GM11168 (cell line): ENCODE data around the gene CABLES1.
"Not testable (repeated sequence)": the region's sequence is repeated elsewhere in the genome, so short reads cannot be mapped to it uniquely, and the experiment has no call there.

Experiments
- in situ Hi-C: fragments of 300-500 bp; cut with MboI; formaldehyde crosslinking; loops from one replicate; pipeline ENCODE4 v1.12.0; 2022; ENCODE audit warnings: low sequenced_read_pairs; ENCODE audit not compliant: unreplicated experiment

CABLES1 gene

DNA sequence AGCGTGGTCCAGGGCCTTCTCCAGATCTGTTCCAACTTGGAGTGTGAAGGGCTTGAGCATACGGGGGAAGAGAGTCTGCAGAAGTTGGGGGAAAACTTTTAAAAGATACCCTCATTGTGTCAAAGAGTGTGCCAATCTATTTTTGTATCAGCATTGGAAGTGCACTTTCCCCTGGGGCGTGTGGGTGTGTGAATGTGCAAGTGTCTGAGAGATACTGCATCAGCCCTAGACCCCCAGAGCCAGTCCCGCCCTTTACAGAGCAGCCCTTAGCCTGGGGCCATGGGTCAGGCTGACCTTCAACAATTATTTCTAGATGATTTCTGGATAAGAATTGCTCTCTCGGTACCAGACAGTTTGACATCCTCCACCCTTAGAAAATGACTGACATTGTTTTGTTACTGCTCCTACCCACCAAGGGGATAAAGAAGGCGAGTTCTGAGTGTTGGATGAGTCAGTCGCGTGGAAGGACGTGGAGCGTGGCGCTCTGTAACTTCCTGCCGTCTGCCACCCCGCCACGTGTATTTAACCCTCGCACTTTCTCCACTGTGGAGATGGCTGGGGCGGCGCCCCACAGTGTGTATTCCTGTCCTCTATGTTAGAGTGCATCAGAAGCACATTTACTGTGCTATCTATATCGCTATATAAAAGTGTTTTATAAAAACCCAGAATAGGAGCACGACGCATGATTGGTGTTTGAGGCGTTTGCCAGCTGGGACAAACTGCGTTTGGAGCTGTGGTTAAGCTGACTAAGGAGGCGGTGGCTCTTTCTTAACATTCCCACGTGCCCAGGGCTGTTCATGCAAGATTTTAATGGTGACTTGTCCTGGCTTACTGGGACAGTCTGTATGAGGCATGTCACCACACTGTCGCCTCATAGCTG lies 122.6 kb downstream of the CABLES1 start:
- in situ Hi-C loops: no loop called here

GRCh38 chr18:23258566-23259469 lies 123.5 kb downstream of the CABLES1 start:
- in situ Hi-C loops: no loop called here

DNA sequence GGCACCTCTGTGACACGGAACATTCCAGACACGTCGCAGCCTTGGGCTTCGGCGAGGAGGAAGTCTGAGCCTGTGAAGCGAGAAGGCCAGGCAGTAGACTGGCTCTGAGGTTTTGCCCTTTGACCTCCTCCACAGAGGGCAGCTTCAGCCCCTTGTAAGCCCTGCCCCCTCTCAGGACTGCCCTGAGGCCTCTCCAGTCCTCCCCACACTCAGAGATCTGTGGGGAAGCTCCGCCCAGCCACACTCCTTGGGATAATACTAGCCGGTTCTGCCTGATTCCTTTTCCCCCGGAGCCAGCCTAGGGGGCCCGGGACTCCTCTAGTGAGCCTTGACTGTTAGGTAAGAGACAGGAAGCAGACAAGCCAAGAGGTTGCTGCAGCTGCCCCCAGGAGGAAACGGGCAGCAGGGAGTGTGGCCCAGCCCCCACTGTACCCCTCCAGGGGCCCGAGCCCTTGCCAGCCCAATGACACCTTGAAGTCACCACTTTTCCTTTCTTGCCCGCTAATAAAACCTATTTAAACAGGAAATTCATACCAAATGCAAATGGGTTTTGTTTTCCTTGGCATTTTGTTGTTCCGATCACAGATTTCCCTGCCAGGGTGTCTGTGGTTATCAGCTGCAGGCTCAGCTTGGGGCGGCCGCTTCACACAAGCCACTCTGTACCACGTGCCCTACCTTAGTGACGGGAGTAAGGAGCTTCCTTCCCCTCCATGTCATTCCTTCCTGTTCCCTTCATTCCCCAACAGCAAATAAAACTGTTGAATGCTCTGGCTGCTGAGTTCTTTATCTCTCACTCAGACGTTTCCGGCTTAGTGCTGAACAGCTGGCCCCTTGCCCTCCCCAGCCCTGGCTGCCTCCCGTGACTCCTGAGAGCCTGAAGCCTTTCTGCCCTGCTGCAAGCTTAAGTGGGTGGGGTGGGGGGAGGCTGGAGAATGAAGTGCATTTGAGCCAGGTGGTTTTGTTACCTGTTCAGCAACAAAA lies 124.7 kb downstream of the CABLES1 start:
- in situ Hi-C loops: no loop called here

DNA sequence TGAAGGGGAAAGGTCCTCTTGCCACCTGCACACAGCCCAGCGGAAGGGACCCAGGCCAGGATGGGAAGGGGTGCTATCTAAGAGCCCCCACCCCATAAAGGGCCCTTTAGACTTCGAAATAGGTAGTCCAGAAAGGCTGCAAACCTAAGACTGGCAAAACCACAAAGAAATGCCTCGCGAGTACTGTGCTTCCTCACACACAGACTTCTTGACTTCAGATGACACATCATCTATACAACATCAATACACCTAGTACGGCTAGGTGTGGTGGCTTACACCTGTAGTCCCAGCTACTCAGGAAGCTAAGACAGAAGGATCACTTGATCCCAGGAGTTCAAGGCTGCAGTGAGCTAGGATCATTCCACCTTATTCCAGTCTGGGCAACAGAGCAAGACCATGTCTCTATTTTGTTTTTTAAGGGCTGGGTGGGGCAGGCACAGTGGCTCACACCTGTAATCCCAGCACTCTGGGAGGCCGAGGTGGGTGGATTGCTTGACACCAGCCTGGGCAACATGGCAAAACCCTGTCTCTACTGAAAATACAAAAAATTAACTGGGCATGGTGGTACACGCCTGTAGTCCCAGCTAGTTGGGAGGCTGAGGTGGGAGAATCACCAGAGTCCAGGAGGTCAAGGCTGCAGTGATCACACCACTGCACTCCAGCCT lies 125.8 kb downstream of the CABLES1 start:
- in situ Hi-C loops: no loop called here

DNA sequence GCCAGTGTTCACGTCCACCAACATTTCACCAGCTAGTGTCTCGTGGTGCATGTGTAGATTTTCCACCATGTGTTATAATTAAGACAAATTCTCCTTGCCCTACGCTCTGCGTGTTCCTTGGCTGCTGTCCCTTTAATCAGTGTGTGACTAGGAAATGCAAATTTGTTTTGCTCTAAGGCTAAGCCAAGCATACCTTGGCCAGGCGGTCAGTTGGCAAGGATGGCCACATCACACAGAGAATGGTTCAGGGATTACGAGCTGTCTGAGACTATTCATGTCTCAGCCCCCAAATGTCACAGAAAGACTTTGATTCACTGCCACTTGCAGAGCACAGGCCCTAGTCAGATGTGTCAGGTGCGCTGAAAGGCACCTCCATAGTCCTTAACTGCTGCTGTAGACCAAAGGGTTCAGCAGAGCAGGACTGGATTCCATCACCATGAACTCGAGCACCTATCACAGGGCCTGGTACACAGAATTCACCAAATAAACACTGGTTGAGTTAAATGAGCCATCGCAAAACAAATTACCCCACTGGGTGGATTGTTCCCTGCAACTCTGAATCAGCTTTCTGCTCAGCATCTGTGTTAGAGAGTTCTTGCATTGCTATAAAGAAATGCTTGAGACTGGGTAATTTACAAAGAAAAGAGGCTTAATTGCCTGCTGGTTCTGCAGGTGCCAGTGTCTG lies 128.4 kb downstream of the CABLES1 start:
- in situ Hi-C loops: no loop called here

DNA sequence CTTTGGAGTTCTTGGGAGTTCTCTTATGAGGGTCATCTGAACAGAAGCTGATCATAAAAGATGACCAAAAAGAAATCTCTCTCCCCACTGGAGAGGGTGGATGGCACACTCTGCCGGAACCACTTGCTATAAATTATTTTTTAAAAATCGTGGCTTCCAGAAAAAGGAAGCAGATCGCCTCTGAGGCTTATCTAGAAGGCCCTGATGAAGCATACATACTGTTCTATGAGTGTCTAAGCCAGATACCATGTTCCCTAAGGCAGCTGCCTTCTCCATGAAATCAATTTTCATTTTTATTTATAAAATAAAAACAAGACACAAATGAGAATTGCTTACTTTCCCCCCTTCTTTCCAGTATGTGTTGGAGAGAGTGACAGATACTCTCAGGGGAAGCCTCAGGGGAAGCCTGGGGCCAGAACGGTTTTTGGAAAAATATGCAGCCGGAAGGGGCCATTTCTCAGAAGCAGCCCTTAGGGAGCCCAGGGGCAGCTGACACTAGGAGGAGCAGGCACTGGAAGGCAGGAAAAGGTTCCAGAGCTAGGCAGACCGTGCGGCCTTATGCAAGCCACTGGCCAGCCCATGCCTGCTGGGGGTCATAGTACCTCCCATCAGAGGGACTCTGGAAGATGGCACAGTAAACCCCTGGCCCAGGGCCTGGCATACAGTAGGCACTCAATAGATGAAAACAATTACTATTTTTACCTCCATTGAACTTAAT lies 130.6 kb downstream of the CABLES1 start:
- in situ Hi-C loops: no loop called here

GRCh38 chr18:23266717-23267446 lies 131.6 kb downstream of the CABLES1 start:
- in situ Hi-C loops: no loop called here

DNA sequence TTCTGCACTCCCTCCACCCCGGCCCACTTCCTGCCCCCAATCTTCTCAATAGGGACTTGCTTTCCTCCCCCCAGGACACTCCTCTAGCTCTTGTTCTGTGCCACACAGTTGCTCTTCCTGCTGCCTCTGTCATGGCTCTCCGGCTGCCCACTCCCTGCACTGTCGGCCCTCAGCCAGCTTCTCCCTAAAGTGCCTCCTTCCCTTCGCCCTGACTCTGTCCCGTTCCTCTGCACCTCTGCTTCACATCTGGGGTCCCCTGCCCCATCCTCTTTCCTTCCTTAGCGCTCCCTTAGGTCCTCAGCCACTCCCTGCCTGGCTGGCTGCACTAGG lies 132.1 kb downstream of the CABLES1 start:
- in situ Hi-C loops: no loop called here

- in situ Hi-C loops: no loop called here
Measured at GRCh38 chr18:23268641-23269040, 133.4 kb downstream of the CABLES1 start.

GRCh38 chr18:23269068-23269467 lies 133.8 kb downstream of the CABLES1 start:
- in situ Hi-C loops: not testable (repeated sequence)

DNA sequence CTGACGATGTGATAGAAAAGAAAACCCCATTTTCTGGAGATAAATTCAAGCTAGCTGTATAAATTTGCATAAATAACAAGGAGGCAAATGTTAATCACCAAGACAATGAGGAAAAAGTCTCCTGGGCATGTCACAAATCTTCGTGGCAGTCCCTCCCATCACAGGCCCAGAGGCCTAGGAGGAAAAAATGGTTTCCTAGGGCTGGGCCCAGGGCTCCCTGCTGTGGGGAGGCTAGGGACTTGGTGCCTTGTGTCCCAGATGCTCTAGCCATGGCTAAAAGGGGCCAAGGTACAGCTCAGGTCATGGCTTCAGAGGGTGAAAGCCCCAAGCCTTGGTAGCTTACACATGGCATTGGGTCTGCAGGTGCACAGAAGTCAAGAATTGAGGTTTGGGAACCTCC lies 134.6 kb downstream of the CABLES1 start:
- in situ Hi-C loops: no loop called here

DNA sequence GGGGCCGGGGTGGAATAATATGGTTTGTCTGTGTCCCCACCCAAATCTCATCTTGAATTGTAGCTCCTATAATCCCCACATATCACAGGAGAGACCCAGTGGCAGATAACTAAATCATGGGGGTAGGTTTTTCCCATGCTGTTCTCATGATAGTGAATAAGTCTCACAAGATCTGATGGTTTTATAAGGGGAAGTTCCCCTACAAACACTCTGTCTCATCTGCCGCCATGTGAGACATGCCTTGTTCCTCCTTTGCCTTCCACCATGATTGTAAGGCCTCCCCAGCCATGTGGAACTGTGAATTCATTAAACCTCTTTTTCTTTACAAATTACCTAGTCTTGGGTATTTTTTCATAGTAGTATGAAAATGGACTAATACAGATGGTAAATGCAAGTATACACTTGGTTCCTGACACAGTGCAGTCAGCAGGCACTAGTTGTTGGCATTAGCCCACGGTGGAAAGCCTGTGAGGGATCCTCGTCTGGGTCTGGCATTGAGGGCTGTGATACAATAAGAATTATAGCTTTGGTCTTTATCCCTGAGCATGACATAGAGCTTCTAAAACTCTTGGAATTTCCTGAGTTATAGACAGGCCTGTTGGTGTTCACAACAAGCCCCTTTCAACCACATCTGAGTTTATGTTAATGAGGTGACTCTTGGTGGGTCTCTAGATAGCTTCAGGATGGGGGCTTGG lies 135.8 kb downstream of the CABLES1 start:
- in situ Hi-C loops: no loop called here

GRCh38 chr18:23272498-23273232 lies 137.4 kb downstream of the CABLES1 start:
- in situ Hi-C loops: no loop called here

- in situ Hi-C loops: no loop called here
Measured at GRCh38 chr18:23273443-23273966, 138.2 kb downstream of the CABLES1 start.

GRCh38 chr18:23274638-23275482 lies 139.6 kb downstream of the CABLES1 start:
- in situ Hi-C loops: no loop called here
